Fibroblast of the aortic adventitia (primary cell): ENCODE results near the gene THPO. TPM values are rescaled to one million over a fixed set of nuclear protein-coding genes. Genes with fewer than 3 reads are reported as not detected.

Source experiments
- DNase-seq: peaks from one replicate; pipeline ENCODE4 v3.0.0-alpha.2; 2010; ENCODE audit warnings: low read depth
- H3K4me3 ChIP-seq: 2 replicates; pipeline ENCODE4 v1.5.1; 2011; ENCODE audit warnings: low read depth, mild to moderate bottlenecking, control low read depth, low read length, moderate library complexity
- total RNA-seq: library from RNA; depleted of rRNA; stranded (reverse); fragments of >200 nt; gene quantifications from 2 replicates; pipeline ENCODE4 v1.2.3, GENCODE V29; 2012; ENCODE audit warnings: low replicate concordance
- TF ChIP-seq, protein P1 (sequence below): IDR thresholded peaks from 2 replicates; pipeline ENCODE4 v1.5.1; 2011; ENCODE audit warnings: mild to moderate bottlenecking, low read length, control low read depth, inconsistent platforms; ENCODE audit not compliant: insufficient read depth

The THPO gene
- total RNA-seq, 1 donor, result not detected

DNA sequence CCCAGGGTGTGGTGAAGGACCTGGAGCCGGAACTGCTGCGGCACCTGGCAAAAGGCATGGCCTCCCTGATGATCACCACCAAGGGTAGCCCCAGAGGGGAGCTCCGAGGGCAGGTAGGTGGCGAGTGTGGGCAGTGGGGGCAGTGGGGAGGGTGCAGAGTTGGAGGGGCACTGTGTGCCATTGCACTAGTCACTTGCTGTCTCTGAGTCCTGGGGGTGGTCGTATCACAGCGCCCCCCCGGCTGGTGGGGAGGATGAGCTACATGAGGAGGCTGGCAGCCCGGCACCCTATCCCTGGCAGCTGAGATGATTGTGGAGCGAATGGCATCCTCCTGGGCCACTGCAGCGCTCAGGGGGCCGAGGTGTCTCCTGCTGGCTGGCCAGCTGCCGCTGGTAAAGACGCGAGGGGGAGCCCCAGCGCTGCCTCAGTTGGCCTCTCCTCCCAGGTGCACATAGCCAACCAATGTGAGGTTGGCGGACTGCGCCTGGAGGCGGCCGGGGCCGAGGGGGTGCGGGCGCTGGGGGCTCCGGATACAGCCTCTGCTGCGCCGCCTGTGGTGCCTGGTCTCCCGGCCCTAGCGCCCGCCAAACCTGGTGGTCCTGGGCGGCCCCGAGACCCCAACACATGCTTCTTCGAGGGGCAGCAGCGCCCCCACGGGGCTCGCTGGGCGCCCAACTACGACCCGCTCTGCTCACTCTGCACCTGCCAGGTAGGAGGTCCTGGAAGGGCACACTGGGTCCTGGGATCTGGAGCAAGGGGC is 8.2 kb upstream of the THPO start:
- TF ChIP-seq, protein P1, sequence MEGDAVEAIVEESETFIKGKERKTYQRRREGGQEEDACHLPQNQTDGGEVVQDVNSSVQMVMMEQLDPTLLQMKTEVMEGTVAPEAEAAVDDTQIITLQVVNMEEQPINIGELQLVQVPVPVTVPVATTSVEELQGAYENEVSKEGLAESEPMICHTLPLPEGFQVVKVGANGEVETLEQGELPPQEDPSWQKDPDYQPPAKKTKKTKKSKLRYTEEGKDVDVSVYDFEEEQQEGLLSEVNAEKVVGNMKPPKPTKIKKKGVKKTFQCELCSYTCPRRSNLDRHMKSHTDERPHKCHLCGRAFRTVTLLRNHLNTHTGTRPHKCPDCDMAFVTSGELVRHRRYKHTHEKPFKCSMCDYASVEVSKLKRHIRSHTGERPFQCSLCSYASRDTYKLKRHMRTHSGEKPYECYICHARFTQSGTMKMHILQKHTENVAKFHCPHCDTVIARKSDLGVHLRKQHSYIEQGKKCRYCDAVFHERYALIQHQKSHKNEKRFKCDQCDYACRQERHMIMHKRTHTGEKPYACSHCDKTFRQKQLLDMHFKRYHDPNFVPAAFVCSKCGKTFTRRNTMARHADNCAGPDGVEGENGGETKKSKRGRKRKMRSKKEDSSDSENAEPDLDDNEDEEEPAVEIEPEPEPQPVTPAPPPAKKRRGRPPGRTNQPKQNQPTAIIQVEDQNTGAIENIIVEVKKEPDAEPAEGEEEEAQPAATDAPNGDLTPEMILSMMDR, result no peak
- no peak for DNase-seq

GRCh38 chr3:184384856-184385422 is 6.9 kb upstream of the THPO start:
- no peak for DNase-seq
- TF ChIP-seq, protein P1, result no peak
- H3K4me3 ChIP-seq, result no peak overlapping the region

More for the DNA sequence above, 8.2 kb upstream of the THPO start:
- H3K4me3 ChIP-seq, result no peak overlapping the region

- DNase-seq, result no peak
- TF ChIP-seq, protein P1, result no peak
- no peak overlapping the region for H3K4me3 ChIP-seq
Observed at GRCh38 chr3:184384342-184384741, 6.3 kb upstream of the THPO start.

- TF ChIP-seq, protein P1, result no peak
- H3K4me3 ChIP-seq, result no peak overlapping the region
- no peak for DNase-seq
Observed at GRCh38 chr3:184383033-184383740, 5.2 kb upstream of the THPO start.

- no peak for DNase-seq
- TF ChIP-seq, protein P1, result no peak
- H3K4me3 ChIP-seq, result no peak overlapping the region
Observed at GRCh38 chr3:184382326-184383032, 4.5 kb upstream of the THPO start.
